ENCODE data around the gene TFDP2.

DNA sequence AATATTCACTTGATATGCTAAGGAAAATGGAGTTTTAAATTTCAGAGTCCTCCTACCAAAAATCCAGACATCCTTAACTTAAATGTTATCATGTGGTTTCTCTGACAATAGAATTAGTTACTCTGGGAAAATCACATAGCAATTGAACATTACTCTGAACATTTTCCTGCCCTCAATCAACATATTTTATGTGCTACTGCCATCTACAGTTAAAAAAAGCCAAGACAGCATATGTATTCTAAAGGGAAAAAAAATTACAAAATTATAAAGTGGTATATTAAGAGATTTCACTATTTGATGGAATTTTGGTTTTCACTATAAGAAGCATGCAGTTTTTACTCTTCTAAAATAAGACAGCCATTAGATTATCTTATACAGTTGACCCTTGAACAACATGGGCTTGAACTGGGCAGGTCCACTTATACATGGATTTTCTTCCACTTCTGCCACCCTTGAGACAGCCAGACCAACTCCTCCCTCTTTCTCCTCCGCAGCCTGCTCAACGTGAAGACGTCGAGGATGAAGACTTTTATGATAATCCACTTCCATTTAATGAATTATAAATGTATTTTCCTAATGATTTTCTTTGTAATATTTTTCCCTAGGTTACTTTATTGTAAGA, 150.6 kb downstream of the TFDP2 start:
- TF ChIP-seq CTCF (IDR thresholded peaks at IDR 0.05; ENCODE audit: low read depth, low read length): no peak
- TF ChIP-seq POLR2A (IDR thresholded peaks at IDR 0.05; ENCODE audit: extremely low read depth, insufficient read length): no peak
- TF ChIP-seq MAX (IDR thresholded peaks at IDR 0.05; ENCODE audit: low read depth, low read length): no peak
- TF ChIP-seq MYC (IDR thresholded peaks at IDR 0.05; ENCODE audit: low read depth, low read length): no peak

All from NB4 (cell line).